Small intestine (tissue), 7 donors: ENCODE data around the gene CRYBG3. TPM values are rescaled to one million over a fixed set of nuclear protein-coding genes. Genes with fewer than 3 reads are reported as not detected.
A peak's percentile ranks its signal among the peaks of the same experiment; 100 is the strongest.

Source experiments
- DNase-seq, 2 donors: peaks; one replicate each; pipeline versions ENCODE4 v3.0.0 to v3.0.0-alpha.2; 2013
- FAIRE-seq: peaks from 2 replicates; lab custom pipeline; 2012; peaks lifted over from hg19 to GRCh38; lab: Jason Lieb, UNC
- H3K27ac ChIP-seq, 3 donors: one replicate each; pipeline ENCODE4 v1.5.1; 2013; ENCODE audit warnings: low read length in 2 of 3, mild to moderate bottlenecking in 2 of 3, control low read depth in 1 of 3, inconsistent platforms in 1 of 3, low read depth in 1 of 3, moderate library complexity in 1 of 3
- H3K27me3 ChIP-seq, 3 donors: one replicate each; pipeline ENCODE4 v1.6.1; 2013; ENCODE audit warnings: low read length in 3 of 3, inconsistent platforms in 1 of 3; ENCODE audit not compliant: control insufficient read depth in 3 of 3, insufficient read depth in 3 of 3
- H3K36me3 ChIP-seq, 3 donors: one replicate each; pipeline ENCODE4 v1.6.1; 2013; ENCODE audit warnings: low read length in 3 of 3, inconsistent platforms in 1 of 3, low read depth in 1 of 3, mild to moderate bottlenecking in 1 of 3, moderate library complexity in 1 of 3; ENCODE audit not compliant: control insufficient read depth in 3 of 3, insufficient read depth in 2 of 3
- H3K4me1 ChIP-seq, 3 donors: one replicate each; pipeline ENCODE4 v1.6.1; 2013; ENCODE audit warnings: low read length in 2 of 3, inconsistent platforms in 1 of 3, low read depth in 1 of 3, mild to moderate bottlenecking in 1 of 3, moderate library complexity in 1 of 3; ENCODE audit not compliant: control insufficient read depth in 3 of 3, insufficient read depth in 2 of 3
- H3K4me3 ChIP-seq, 3 donors: one replicate each; pipeline ENCODE4 v1.5.1; 2013; ENCODE audit warnings: low read length in 3 of 3, control low read depth in 1 of 3, inconsistent platforms in 1 of 3, low read depth in 1 of 3, mild to moderate bottlenecking in 1 of 3, moderate library complexity in 1 of 3
- H3K9me3 ChIP-seq, 2 donors: one replicate each; pipeline ENCODE4 v1.6.1; 2013; ENCODE audit warnings: low read depth in 1 of 2, low read length in 1 of 2; ENCODE audit not compliant: control insufficient read depth in 2 of 2, insufficient read depth in 1 of 2
- WGBS, 3 donors: extraction: QIAGEN DNeasy Blood & Tissue Kit; methylation state at CpG; one replicate each; pipeline ENCODE4 v1.1.7; 2013; 5-methylcytosine and 5-hydroxymethylcytosine counted together
- polyA plus RNA-seq, 4 donors: library from polyadenylated mRNA; stranded (reverse) in 3 of 4; unstranded in 1 of 4; fragments of 200-250 nt in 3 of 4; fragments of 120-200 nt in 1 of 4; gene quantifications; one replicate each; pipeline versions ENCODE4 v1.2.1 to v1.2.3, GENCODE V29; 2013
- donor health status: healthy with polysubstance abuse.
- donor health status: control.
- donor health status: control.
- donor health status: Bipolar disorder and iron deficiency.
- donor health status: healthy.

The CRYBG3 gene
- polyA plus RNA-seq, 4 donors = 1.3 to 11.0 (median 4.1) TPM

DNA sequence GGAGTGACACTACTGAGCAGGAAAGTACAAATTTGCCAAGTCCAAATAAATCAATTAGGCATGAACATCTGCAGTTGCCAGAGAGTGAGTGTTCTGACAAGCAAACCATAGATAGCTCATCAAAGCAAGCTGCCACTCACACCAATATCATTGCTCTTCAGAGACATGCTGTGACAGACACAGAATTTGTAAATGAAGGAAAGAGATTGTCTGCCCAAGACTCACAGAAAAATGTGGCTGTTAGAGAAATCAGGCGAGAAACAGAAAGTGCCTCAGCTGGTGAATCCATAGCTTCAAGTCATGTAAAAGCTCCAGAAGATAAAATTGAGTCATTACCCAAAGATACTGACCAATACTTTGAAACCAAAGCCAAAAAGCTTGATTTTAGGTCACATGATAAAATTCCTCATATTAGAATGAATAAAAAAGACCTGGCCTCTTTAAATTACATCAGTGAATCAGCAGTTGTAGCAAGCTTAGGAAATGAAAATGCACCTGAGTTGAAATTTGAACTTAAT lies 50.8 kb downstream of the CRYBG3 start:
- H3K4me3 ChIP-seq = no peak overlapping the region
- H3K27ac ChIP-seq = peak overlapping the region in 1 of 3 donors; percentile 64
- 85 to 94% (median 91%) methylated on average over 1 of the region's 1 CpG for WGBS, 3 donors
- DNase-seq = no peak
- no peaks in the 10 kb centered on the region for H3K27me3 ChIP-seq
- H3K9me3 ChIP-seq = no peaks in the 10 kb centered on the region
- no peak for FAIRE-seq
- no peaks in the 10 kb centered on the region for H3K36me3 ChIP-seq
- no peaks in the 10 kb centered on the region for H3K4me1 ChIP-seq

- no peak overlapping the region for H3K4me3 ChIP-seq
- H3K4me1 ChIP-seq = peaks cover 0 to 4% (median 0%) of the 10 kb centered on the region in 3 donors
- no peak for FAIRE-seq
These were observed 58.5 kb downstream of the CRYBG3 start for GRCh38 chr3:97880267-97880666.

GRCh38 chr3:97882975-97883598 lies 61.3 kb downstream of the CRYBG3 start:
- WGBS, 3 donors = 14 to 41% (median 27%) methylated on average over 5 of the region's 5 CpGs
- Histone ChIP-seq H3K27me3 (no peaks in the 10 kb centered on the region), H3K9me3 (no peaks in the 10 kb centered on the region), H3K4me1 (peaks cover 0 to 4% (median 0%) of the 10 kb centered on the region in 3 donors), H3K27ac (peak overlapping the region in 2 of 3 donors; percentile 0 to 50), H3K4me3 (no peak overlapping the region), H3K36me3 (no peaks in the 10 kb centered on the region)
- DNase-seq (peak; percentile 62 to 71), FAIRE-seq (no peak)

More at GRCh38 chr3:97880267-97880666, 58.5 kb downstream of the CRYBG3 start:
- DNase-seq = no peak
- Histone ChIP-seq H3K27ac (no peak overlapping the region), H3K27me3 (no peaks in the 10 kb centered on the region), H3K36me3 (no peaks in the 10 kb centered on the region), H3K9me3 (no peaks in the 10 kb centered on the region)

DNA sequence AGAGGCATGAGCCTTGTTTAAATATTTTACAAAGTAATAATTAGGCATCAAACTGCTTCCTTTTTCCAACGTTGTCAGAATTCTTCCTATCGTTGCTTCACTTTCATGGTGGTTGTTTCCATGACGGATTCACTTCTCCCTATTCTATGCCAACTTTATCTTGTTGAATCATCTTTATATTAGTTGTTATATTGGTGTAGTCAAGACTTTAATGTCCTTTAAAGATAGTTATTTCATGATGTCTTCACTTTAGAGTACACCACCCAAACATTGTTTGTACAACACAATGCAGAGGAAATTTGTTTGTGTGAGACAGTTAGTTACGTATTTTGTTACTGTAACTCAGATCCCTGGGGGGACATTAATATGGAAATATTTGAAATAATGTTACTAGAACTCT lies 61.9 kb downstream of the CRYBG3 start:
- DNase-seq (no peak), FAIRE-seq (peak; percentile 72)
- 49 to 78% (median 71%) methylated on average over 4 of the region's 4 CpGs for WGBS, 3 donors
- Histone ChIP-seq H3K9me3 (no peaks in the 10 kb centered on the region), H3K27ac (no peak overlapping the region), H3K4me1 (peaks cover 0 to 4% (median 0%) of the 10 kb centered on the region in 3 donors), H3K4me3 (no peak overlapping the region), H3K27me3 (no peaks in the 10 kb centered on the region), H3K36me3 (no peaks in the 10 kb centered on the region)

DNA sequence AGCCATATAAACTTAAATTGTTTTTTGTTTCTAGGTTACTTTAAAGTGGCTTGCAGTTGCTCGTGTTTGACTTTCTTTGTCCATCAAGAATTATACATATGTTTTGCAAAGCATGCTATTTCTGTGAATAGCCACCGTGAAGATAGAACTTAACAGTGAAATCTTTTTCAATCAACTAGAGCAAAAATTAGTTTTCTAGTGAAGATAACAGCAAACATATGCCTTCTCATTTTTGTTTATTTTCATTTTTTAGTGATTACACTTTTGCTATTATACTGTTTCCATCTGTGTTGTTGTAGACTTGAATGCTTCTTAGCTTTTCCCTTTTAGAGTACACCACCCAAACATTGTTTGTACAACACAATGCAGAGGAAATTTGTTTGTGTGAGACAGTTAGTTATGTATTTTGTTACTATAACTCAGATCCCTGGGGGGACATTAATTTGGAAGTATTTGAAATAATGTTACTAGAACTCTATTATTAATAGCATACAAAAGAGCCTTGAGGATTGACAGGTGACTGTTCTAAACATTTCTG lies 62.8 kb downstream of the CRYBG3 start:
- H3K9me3 ChIP-seq = no peaks in the 10 kb centered on the region
- no peak for FAIRE-seq
- H3K27me3 ChIP-seq = no peaks in the 10 kb centered on the region
- WGBS, 3 donors = 66 to 92% (median 88%) methylated on average over 2 of the region's 2 CpGs
- DNase-seq = no peak
- H3K36me3 ChIP-seq = peaks cover 0 to 2% (median 0%) of the 10 kb centered on the region in 3 donors
- H3K4me3 ChIP-seq = no peak overlapping the region
- H3K4me1 ChIP-seq = peaks cover 0 to 4% (median 0%) of the 10 kb centered on the region in 3 donors
- H3K27ac ChIP-seq = no peak overlapping the region

GRCh38 chr3:97885931-97886824 lies 64.4 kb downstream of the CRYBG3 start:
- no peak overlapping the region for H3K27ac ChIP-seq
- H3K27me3 ChIP-seq = no peaks in the 10 kb centered on the region
- WGBS, 3 donors = 69 to 85% (median 82%) methylated on average over 3 of the region's 3 CpGs
- no peak overlapping the region for H3K4me3 ChIP-seq
- peaks cover 0 to 4% (median 0%) of the 10 kb centered on the region in 3 donors for H3K4me1 ChIP-seq
- no peak for FAIRE-seq
- no peak for DNase-seq
- no peaks in the 10 kb centered on the region for H3K9me3 ChIP-seq
- peaks cover 0 to 2% (median 0%) of the 10 kb centered on the region in 3 donors for H3K36me3 ChIP-seq

- H3K4me1 ChIP-seq = no peaks in the 10 kb centered on the region
- WGBS, 3 donors = 82 to 95% (median 93%) methylated on average over 3 of the region's 3 CpGs
- FAIRE-seq = no peak
These were observed 68.0 kb downstream of the CRYBG3 start for GRCh38 chr3:97889814-97890213.

GRCh38 chr3:97892852-97893251 lies 71.0 kb downstream of the CRYBG3 start:
- Histone ChIP-seq H3K27me3 (no peaks in the 10 kb centered on the region), H3K36me3 (peaks cover 0 to 2% (median 0%) of the 10 kb centered on the region in 3 donors), H3K9me3 (no peaks in the 10 kb centered on the region), H3K4me1 (no peaks in the 10 kb centered on the region), H3K27ac (no peak overlapping the region), H3K4me3 (no peak overlapping the region)
- no peak for DNase-seq
- 85 to 93% (median 85%) methylated on average over 1 of the region's 1 CpG for WGBS, 3 donors
- peak; percentile 10 for FAIRE-seq

More at GRCh38 chr3:97889814-97890213, 68.0 kb downstream of the CRYBG3 start:
- no peak for DNase-seq
- Histone ChIP-seq H3K27me3 (no peaks in the 10 kb centered on the region), H3K9me3 (no peaks in the 10 kb centered on the region), H3K27ac (no peak overlapping the region), H3K36me3 (peaks cover 0 to 2% (median 0%) of the 10 kb centered on the region in 3 donors), H3K4me3 (no peak overlapping the region)
